SU-DHL-6 (cell line): Measurements from ENCODE around the gene ZCCHC18.

Source experiments
- H2AFZ ChIP-seq: fragments of 200-600 bp; sonication (generic); 2 replicates; pipeline ENCODE4 v1.6.1; 2014; ENCODE audit warnings: low read depth, mild to moderate bottlenecking, moderate library complexity, mixed read lengths, antibody characterized with exemption, low read length; ENCODE audit not compliant: severe bottlenecking
- H3F3A ChIP-seq: fragments of 200-600 bp; shearing (Covaris generic); 2 replicates; pipeline ENCODE4 v1.6.0; 2016; ENCODE audit warnings: antibody characterized with exemption, mild to moderate bottlenecking; ENCODE audit not compliant: insufficient read depth
- H3K27ac ChIP-seq: fragments of 200-600 bp; sonication (generic); 2 replicates; pipeline ENCODE4 v1.5.1; 2016; ENCODE audit warnings: low read depth, mild to moderate bottlenecking, low read length, moderate library complexity, mixed read lengths
- H3K27me3 ChIP-seq: fragments of 200-600 bp; sonication (generic), shearing (Covaris generic); 2 replicates; pipeline ENCODE4 v1.6.0; 2014; ENCODE audit warnings: mild to moderate bottlenecking, low read length
- H3K36me3 ChIP-seq: fragments of 200-600 bp; sonication (generic); 2 replicates; pipeline ENCODE4 v1.6.1; 2014; ENCODE audit warnings: mild to moderate bottlenecking, low read length, mixed read lengths
- H3K4me2 ChIP-seq: fragments of 300-600, 200-600 bp; shearing (Covaris generic), sonication (generic); 2 replicates; pipeline ENCODE4 v1.6.0; 2014; ENCODE audit warnings: low read length, low read depth, mild to moderate bottlenecking; ENCODE audit not compliant: poor library complexity, severe bottlenecking
- H3K4me3 ChIP-seq: fragments of 200-600 bp; sonication (generic); 2 replicates; pipeline ENCODE4 v1.5.1; 2014; ENCODE audit warnings: antibody characterized with exemption, low read length, mild to moderate bottlenecking, mixed read lengths; ENCODE audit not compliant: insufficient read depth, poor library complexity, severe bottlenecking
- H3K79me2 ChIP-seq: fragments of 200-600 bp; sonication (generic); 2 replicates; pipeline ENCODE4 v1.6.1; 2014; ENCODE audit warnings: mild to moderate bottlenecking, low read length, moderate library complexity; ENCODE audit not compliant: insufficient read depth
- H3K9ac ChIP-seq: fragments of 200-600 bp; sonication (generic); 2 replicates; pipeline ENCODE4 v1.7.0; 2014; ENCODE audit warnings: mild to moderate bottlenecking, low read length
- H3K9me2 ChIP-seq: fragments of 200-600 bp; sonication (generic); replicated peaks from 2 replicates; pipeline ENCODE4 v1.6.1; 2014; ENCODE audit warnings: low read length; ENCODE audit not compliant: insufficient read depth
- H3K9me3 ChIP-seq: fragments of 200-600 bp; sonication (generic); 2 replicates; pipeline ENCODE4 v1.6.1; 2014; ENCODE audit warnings: low read length, mixed read lengths; ENCODE audit not compliant: insufficient read depth
- H4K20me1 ChIP-seq: fragments of 200-600 bp; sonication (generic); 2 replicates; pipeline ENCODE4 v1.6.1; 2014; ENCODE audit warnings: low read depth, mild to moderate bottlenecking, antibody characterized with exemption, low read length, moderate library complexity, mixed read lengths
- EZH2phosphoT487 ChIP-seq: fragments of 200-600 bp; sonication (generic), shearing (Covaris generic); conservative IDR thresholded peaks from 2 replicates; pipeline ENCODE4 v1.6.1; 2018; ENCODE audit warnings: mild to moderate bottlenecking, antibody characterized with exemption, low read length, moderate library complexity, mixed read lengths
- TF ChIP-seq, protein P1 (sequence below): fragments of 200-600 bp; sonication (generic); IDR thresholded peaks from one replicate; pipeline ENCODE4 v1.5.1; 2017; ENCODE audit warnings: antibody characterized with exemption, mild to moderate bottlenecking, low read length, moderate library complexity; ENCODE audit not compliant: insufficient read depth, poor library complexity, severe bottlenecking

ZCCHC18 gene

DNA sequence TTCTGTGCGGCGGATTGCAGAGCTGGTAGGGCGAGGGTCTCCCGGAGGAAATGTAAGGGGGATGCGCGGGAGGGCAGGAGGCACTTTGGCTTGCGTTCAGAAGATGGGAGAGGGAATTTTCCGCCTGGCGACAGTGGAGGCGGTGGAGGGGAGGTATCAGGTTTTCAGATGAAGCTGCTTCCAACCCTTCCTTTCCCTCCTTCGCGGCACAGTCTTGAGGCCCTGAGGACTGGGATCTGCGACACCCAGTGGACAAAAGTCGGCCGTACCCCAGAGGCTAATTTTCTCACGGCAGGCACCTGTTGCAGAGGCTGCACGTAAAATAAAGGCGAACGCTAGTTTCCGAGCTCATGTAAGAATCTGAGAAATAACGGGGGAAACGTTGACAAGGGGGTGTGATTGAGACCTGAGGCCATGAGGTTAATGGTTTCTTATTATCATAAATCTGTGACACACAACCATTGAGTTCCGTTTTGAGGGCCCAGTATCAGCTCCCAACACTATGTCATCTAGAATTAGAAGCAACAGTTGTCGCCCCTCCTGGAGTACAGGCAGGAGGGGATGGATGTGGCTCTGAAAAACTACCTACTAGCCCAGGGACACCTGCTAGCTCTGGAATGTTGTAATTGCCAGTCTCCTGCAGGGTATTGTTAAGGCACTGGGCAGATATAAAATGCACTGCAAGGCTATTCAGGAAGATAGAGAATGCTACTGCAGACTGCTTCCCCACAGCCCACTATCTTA lies 1.1 kb downstream of the ZCCHC18 start:
- no peak for TF ChIP-seq EZH2phosphoT487
- TF ChIP-seq, protein P1, sequence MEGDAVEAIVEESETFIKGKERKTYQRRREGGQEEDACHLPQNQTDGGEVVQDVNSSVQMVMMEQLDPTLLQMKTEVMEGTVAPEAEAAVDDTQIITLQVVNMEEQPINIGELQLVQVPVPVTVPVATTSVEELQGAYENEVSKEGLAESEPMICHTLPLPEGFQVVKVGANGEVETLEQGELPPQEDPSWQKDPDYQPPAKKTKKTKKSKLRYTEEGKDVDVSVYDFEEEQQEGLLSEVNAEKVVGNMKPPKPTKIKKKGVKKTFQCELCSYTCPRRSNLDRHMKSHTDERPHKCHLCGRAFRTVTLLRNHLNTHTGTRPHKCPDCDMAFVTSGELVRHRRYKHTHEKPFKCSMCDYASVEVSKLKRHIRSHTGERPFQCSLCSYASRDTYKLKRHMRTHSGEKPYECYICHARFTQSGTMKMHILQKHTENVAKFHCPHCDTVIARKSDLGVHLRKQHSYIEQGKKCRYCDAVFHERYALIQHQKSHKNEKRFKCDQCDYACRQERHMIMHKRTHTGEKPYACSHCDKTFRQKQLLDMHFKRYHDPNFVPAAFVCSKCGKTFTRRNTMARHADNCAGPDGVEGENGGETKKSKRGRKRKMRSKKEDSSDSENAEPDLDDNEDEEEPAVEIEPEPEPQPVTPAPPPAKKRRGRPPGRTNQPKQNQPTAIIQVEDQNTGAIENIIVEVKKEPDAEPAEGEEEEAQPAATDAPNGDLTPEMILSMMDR, result peak; percentile 31
- Histone ChIP-seq H3K9ac (peak overlapping the region; percentile 64), H2AFZ (peak overlapping the region; percentile 89), H3K79me2 (no peaks in the 10 kb centered on the region), H3F3A (no peaks in the 10 kb centered on the region), H3K4me3 (peak overlapping the region; percentile 61), H3K36me3 (no peaks in the 10 kb centered on the region), H3K9me2 (no peaks in the 10 kb centered on the region), H4K20me1 (no peaks in the 10 kb centered on the region), H3K27me3 (no peaks in the 10 kb centered on the region), H3K27ac (no peak overlapping the region), H3K9me3 (no peaks in the 10 kb centered on the region), H3K4me2 (peak overlapping the region; percentile 75)

DNA sequence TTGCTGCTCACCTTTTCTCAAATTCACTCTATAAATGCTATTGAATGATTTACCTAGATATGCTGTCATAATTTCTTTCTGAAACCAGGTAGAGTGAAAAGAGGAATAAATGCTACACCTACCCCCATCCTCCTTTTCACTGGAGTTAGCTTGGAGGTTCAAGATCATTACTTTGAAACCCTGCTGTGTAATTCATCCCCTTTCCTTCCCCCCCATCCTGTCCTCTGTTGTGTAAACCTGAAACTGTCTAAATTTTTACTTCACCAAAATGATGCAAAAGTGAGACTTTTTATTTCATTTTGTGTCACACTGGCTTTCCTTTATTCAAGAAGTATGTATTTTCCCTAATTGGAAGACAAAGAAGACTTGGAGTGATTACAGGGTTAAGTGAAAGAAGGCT lies 5.4 kb downstream of the ZCCHC18 start:
- no peak overlapping the region for H3K27ac ChIP-seq
- H3F3A ChIP-seq, result no peaks in the 10 kb centered on the region
- no peak overlapping the region for H3K4me2 ChIP-seq
- H3K9ac ChIP-seq, result no peak overlapping the region
- H3K36me3 ChIP-seq, result no peaks in the 10 kb centered on the region
- no peaks in the 10 kb centered on the region for H3K9me3 ChIP-seq
- no peak overlapping the region for H2AFZ ChIP-seq
- no peak overlapping the region for H3K4me3 ChIP-seq
- H3K27me3 ChIP-seq, result no peaks in the 10 kb centered on the region
- H3K9me2 ChIP-seq, result no peaks in the 10 kb centered on the region
- H3K79me2 ChIP-seq, result no peaks in the 10 kb centered on the region
- TF ChIP-seq EZH2phosphoT487, result no peak
- TF ChIP-seq, protein P1, result no peak
- no peaks in the 10 kb centered on the region for H4K20me1 ChIP-seq

DNA sequence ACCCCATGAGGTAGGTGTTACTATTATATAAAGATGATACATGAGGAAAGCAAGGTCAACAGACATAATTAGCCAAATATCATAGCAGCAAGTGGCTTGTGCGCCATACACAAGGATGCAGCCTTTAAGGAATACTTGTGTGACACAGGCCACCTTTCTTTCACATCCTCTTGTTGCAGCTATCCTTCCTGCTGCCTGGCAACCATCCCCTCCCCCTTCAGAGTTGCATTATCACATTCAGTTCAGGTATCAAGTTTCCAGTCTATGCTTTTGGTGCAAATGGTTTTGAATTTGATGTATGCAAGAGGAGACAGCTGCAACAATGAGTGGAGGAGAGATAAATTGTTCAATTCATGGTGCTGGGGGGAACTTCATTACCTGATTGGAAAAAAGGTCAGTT lies 6.4 kb downstream of the ZCCHC18 start:
- Histone ChIP-seq H3K9me2 (no peaks in the 10 kb centered on the region), H3F3A (no peaks in the 10 kb centered on the region), H3K27ac (no peak overlapping the region), H3K9ac (no peak overlapping the region), H2AFZ (no peak overlapping the region), H3K4me3 (no peak overlapping the region), H3K9me3 (no peaks in the 10 kb centered on the region), H3K79me2 (no peaks in the 10 kb centered on the region), H3K4me2 (no peak overlapping the region), H3K27me3 (no peaks in the 10 kb centered on the region), H4K20me1 (no peaks in the 10 kb centered on the region), H3K36me3 (no peaks in the 10 kb centered on the region)
- TF ChIP-seq EZH2phosphoT487, result no peak
- TF ChIP-seq, protein P1, result no peak
